ENCODE data around the gene SH3BP5L. TPM values are rescaled to one million over a fixed set of nuclear protein-coding genes. Genes with fewer than 3 reads are reported as not detected.

Gene SH3BP5L
- total RNA-seq, 3 donors from 2014 or later = 27.2 to 31.0 (median 29.3) TPM

- TF ChIP-seq CTCF (IDR thresholded peaks at IDR 0.05) = no peak
- peaks cover 12% of the 10 kb centered on the region for H3K4me1 ChIP-seq (ENCODE audit: low read depth)
- no peaks in the 10 kb centered on the region for H3K9me3 ChIP-seq
- DNase-seq (peak; percentile 92 to 95 (median 93)), ATAC-seq (peak; percentile 81)
- intact Hi-C loops (cut with DNase I, micrococcal nuclease) = no loop called here
- H3K36me3 ChIP-seq (ENCODE audit: low read depth) = no peaks in the 10 kb centered on the region
- H3K4me3 ChIP-seq = peak overlapping the region; percentile 14
These were observed 37.5 kb upstream of the SH3BP5L start for GRCh38 chr1:248862998-248863881.

- H3K4me3 ChIP-seq = peak overlapping the region; percentile 14
These were observed 36.9 kb upstream of the SH3BP5L start for GRCh38 chr1:248862695-248862997.

GRCh38 chr1:248861616-248862015 is 35.9 kb upstream of the SH3BP5L start:
- Histone ChIP-seq H3K36me3 (ENCODE audit: low read depth) (no peaks in the 10 kb centered on the region), H3K4me3 (no peak overlapping the region), H3K4me1 (ENCODE audit: low read depth) (peaks cover 22% of the 10 kb centered on the region), H3K9me3 (no peaks in the 10 kb centered on the region)
- no peak for DNase-seq
- intact Hi-C loops (cut with DNase I, micrococcal nuclease) = no loop called here
- TF ChIP-seq CTCF (IDR thresholded peaks at IDR 0.05) = no peak
- no peak for ATAC-seq

More at GRCh38 chr1:248862695-248862997, 36.9 kb upstream of the SH3BP5L start:
- Histone ChIP-seq H3K36me3 (ENCODE audit: low read depth) (no peaks in the 10 kb centered on the region), H3K9me3 (no peaks in the 10 kb centered on the region), H3K4me1 (ENCODE audit: low read depth) (peaks cover 15% of the 10 kb centered on the region)
- ATAC-seq = no peak
- intact Hi-C loops (cut with DNase I, micrococcal nuclease) = no loop called here
- TF ChIP-seq CTCF (IDR thresholded peaks at IDR 0.05) = no peak
- no peak for DNase-seq

GRCh38 chr1:248860007-248860406 is 34.3 kb upstream of the SH3BP5L start:
- ATAC-seq = no peak
- no peaks in the 10 kb centered on the region for H3K36me3 ChIP-seq (ENCODE audit: low read depth)
- no peaks in the 10 kb centered on the region for H3K9me3 ChIP-seq
- no peak for DNase-seq
- no peak overlapping the region for H3K4me3 ChIP-seq
- intact Hi-C loops (cut with DNase I, micrococcal nuclease) = no loop called here
- H3K4me1 ChIP-seq (ENCODE audit: low read depth) = peaks cover 22% of the 10 kb centered on the region
- no peak for TF ChIP-seq CTCF (IDR thresholded peaks at IDR 0.05)

- ATAC-seq = peak; percentile 90
- intact Hi-C loops (cut with DNase I, micrococcal nuclease) = no loop called here
- peaks cover 22% of the 10 kb centered on the region for H3K4me1 ChIP-seq (ENCODE audit: low read depth)
- H3K9me3 ChIP-seq = no peaks in the 10 kb centered on the region
- H3K36me3 ChIP-seq (ENCODE audit: low read depth) = no peaks in the 10 kb centered on the region
- DNase-seq = peak; percentile 98 to 99 (median 98)
- peak within 1 kb of the TSS; percentile 24 for H3K4me3 ChIP-seq
- no peak for TF ChIP-seq CTCF (IDR thresholded peaks at IDR 0.05)
These were observed 33.5 kb upstream of the SH3BP5L start, which contains the start of gene ZNF692 for GRCh38 chr1:248858891-248859889. Gene ZNF692, minus strand, starts transcription at chr1:248859085. Its CDS starts 776 bp downstream, at chr1:248858309.
